Measurements from ENCODE around the gene STIM2.
"Not testable (repeated sequence)": the region's sequence is repeated elsewhere in the genome, so short reads cannot be mapped to it uniquely, and the experiment has no call there.

GRCh38 chr4:26975464-26976181, 115.0 kb downstream of the STIM2 start:
- TF ChIP-seq CTCF (conservative IDR thresholded peaks at IDR 0.05; ENCODE audit: low read length); EZH2phosphoT487 (IDR thresholded peaks at IDR 0.05; ENCODE audit: borderline replicate concordance): not testable (repeated sequence)
